Astrocyte (in vitro differentiated cells and primary cell): ENCODE results near the gene GRB10. TPM values are rescaled to one million over a fixed set of nuclear protein-coding genes. Genes with fewer than 3 reads are reported as not detected.

Experiments used
- DNase-seq: peaks from one replicate; pipeline ENCODE4 v3.0.0-alpha.2; 2010; ENCODE audit warnings: low read depth
- FAIRE-seq: peaks from 2 replicates; lab custom pipeline; 2011; peaks lifted over from hg19 to GRCh38; lab: Jason Lieb, UNC
- H2AFZ ChIP-seq: 2 replicates; pipeline ENCODE4 v1.6.0; 2012; ENCODE audit warnings: low read depth, low read length, inconsistent platforms
- H3K27ac ChIP-seq: 2 replicates; pipeline ENCODE4 v1.5.1; 2011; ENCODE audit warnings: low read depth, low read length, inconsistent platforms
- H3K27me3 ChIP-seq: 2 replicates; pipeline ENCODE4 v1.6.0; 2011; ENCODE audit warnings: low read length, inconsistent platforms; ENCODE audit not compliant: insufficient read depth
- H3K36me3 ChIP-seq: 2 replicates; pipeline ENCODE4 v1.5.1; 2011; ENCODE audit warnings: low read length, inconsistent platforms; ENCODE audit not compliant: insufficient read depth
- H3K4me1 ChIP-seq: 2 replicates; pipeline ENCODE4 v1.5.1; 2011; ENCODE audit warnings: low read length, inconsistent platforms; ENCODE audit not compliant: insufficient read depth
- H3K4me2 ChIP-seq: 2 replicates; pipeline ENCODE4 v1.6.0; 2012; ENCODE audit warnings: low read length, inconsistent platforms
- H3K4me3 ChIP-seq: 2 replicates; pipeline ENCODE4 v1.5.1; 2011; ENCODE audit warnings: low read depth, mild to moderate bottlenecking, low read length, inconsistent platforms; ENCODE audit not compliant: insufficient read depth
- H3K79me2 ChIP-seq: 2 replicates; pipeline ENCODE4 v1.6.0; 2012; ENCODE audit warnings: mild to moderate bottlenecking, low read length, inconsistent platforms; ENCODE audit not compliant: insufficient read depth
- H3K9ac ChIP-seq: 2 replicates; pipeline ENCODE4 v1.6.0; 2012; ENCODE audit warnings: mild to moderate bottlenecking, low read length, inconsistent platforms
- H3K9me3 ChIP-seq: 2 replicates; pipeline ENCODE4 v1.5.1; 2012; ENCODE audit warnings: low read depth, mild to moderate bottlenecking, low read length, inconsistent platforms; ENCODE audit not compliant: insufficient read depth
- H4K20me1 ChIP-seq: 2 replicates; pipeline ENCODE4 v1.6.0; 2012; ENCODE audit warnings: low read length, inconsistent platforms; ENCODE audit not compliant: insufficient read depth
- H3K27ac Mint-ChIP-seq: one replicate; pipeline ENCODE4 v1.8.0; 2021; ENCODE audit warnings: mild to moderate bottlenecking, mixed read lengths; ENCODE audit not compliant: unreplicated experiment
- H3K27me3 Mint-ChIP-seq: one replicate; pipeline ENCODE4 v1.8.0; 2021; ENCODE audit warnings: low read depth, mixed read lengths; ENCODE audit not compliant: unreplicated experiment
- H3K36me3 Mint-ChIP-seq: one replicate; pipeline ENCODE4 v1.8.0; 2021; ENCODE audit warnings: low read depth, mixed read lengths; ENCODE audit not compliant: unreplicated experiment
- H3K4me1 Mint-ChIP-seq: one replicate; pipeline ENCODE4 v1.8.0; 2021; ENCODE audit warnings: low read depth, mixed read lengths; ENCODE audit not compliant: unreplicated experiment
- H3K4me3 Mint-ChIP-seq: one replicate; pipeline ENCODE4 v1.8.0; 2021; ENCODE audit warnings: mild to moderate bottlenecking, moderate library complexity, mixed read lengths; ENCODE audit not compliant: unreplicated experiment
- H3K9me3 Mint-ChIP-seq: one replicate; pipeline ENCODE4 v1.8.0; 2021; ENCODE audit warnings: mild to moderate bottlenecking, mixed read lengths; ENCODE audit not compliant: unreplicated experiment
- CTCF ChIP-seq: IDR thresholded peaks from 2 replicates; pipeline ENCODE4 v1.5.1; 2011; ENCODE audit warnings: low read depth, mild to moderate bottlenecking, inconsistent platforms, low read length, moderate library complexity; ENCODE audit not compliant: insufficient read depth
- EZH2 ChIP-seq: IDR thresholded peaks from 2 replicates; pipeline ENCODE4 v1.6.1; 2012; ENCODE audit warnings: mild to moderate bottlenecking, low read length, inconsistent platforms; ENCODE audit not compliant: insufficient read depth
- total RNA-seq: library from RNA; stranded (reverse); gene quantifications from 2 replicates; pipeline ENCODE4 v1.2.1, GENCODE V29; 2021

Gene GRB10
- total RNA-seq, 1 donor from 2014 or later, result 81.9 TPM

GRCh38 chr7:50651271-50651989, 131.3 kb downstream of the GRB10 start:
- H3K4me2 ChIP-seq, result no peak overlapping the region
- DNase-seq (no peak), FAIRE-seq (no peak)
- Mint-ChIP-seq H3K27ac (no peak overlapping the region), H3K27me3 (no peaks in the 10 kb centered on the region), H3K4me3 (no peak overlapping the region), H3K36me3 (peaks cover 31% of the 10 kb centered on the region), H3K4me1 (peaks cover 34% of the 10 kb centered on the region), H3K9me3 (no peaks in the 10 kb centered on the region)
- peaks cover 4% of the 10 kb centered on the region for H3K36me3 ChIP-seq
- no peak overlapping the region for H3K27ac ChIP-seq
- no peak overlapping the region for H3K4me3 ChIP-seq
- H3K4me1 ChIP-seq, result no peaks in the 10 kb centered on the region
- H3K79me2 ChIP-seq, result peaks cover 70% of the 10 kb centered on the region
- peaks cover 95% of the 10 kb centered on the region for H4K20me1 ChIP-seq
- H3K9me3 ChIP-seq, result no peaks in the 10 kb centered on the region
- no peak for TF ChIP-seq EZH2
- TF ChIP-seq CTCF, result no peak
- H3K27me3 ChIP-seq, result no peaks in the 10 kb centered on the region
- H3K9ac ChIP-seq, result no peak overlapping the region
- no peak overlapping the region for H2AFZ ChIP-seq

- no peaks in the 10 kb centered on the region for H3K36me3 ChIP-seq
- H3K4me1 ChIP-seq, result no peaks in the 10 kb centered on the region
- Mint-ChIP-seq H3K4me1 (peaks cover 42% of the 10 kb centered on the region), H3K27me3 (no peaks in the 10 kb centered on the region), H3K27ac (peak overlapping the region; percentile 83), H3K9me3 (no peaks in the 10 kb centered on the region), H3K4me3 (no peak overlapping the region), H3K36me3 (peaks cover 26% of the 10 kb centered on the region)
- H2AFZ ChIP-seq, result no peak overlapping the region
- H3K9ac ChIP-seq, result no peak overlapping the region
- H3K9me3 ChIP-seq, result no peaks in the 10 kb centered on the region
- no peak overlapping the region for H3K4me2 ChIP-seq
- peaks cover 94% of the 10 kb centered on the region for H4K20me1 ChIP-seq
- no peak overlapping the region for H3K4me3 ChIP-seq
- no peaks in the 10 kb centered on the region for H3K27me3 ChIP-seq
- FAIRE-seq (no peak), DNase-seq (no peak)
- H3K79me2 ChIP-seq, result peaks cover 70% of the 10 kb centered on the region
- no peak overlapping the region for H3K27ac ChIP-seq
- TF ChIP-seq EZH2, result no peak
- no peak for TF ChIP-seq CTCF
These were observed 132.5 kb downstream of the GRB10 start for GRCh38 chr7:50650057-50650664.
